ENCODE data around the gene DGKG. TPM values are rescaled to one million over a fixed set of nuclear protein-coding genes. Genes with fewer than 3 reads are reported as not detected.

DGKG gene
- polyA plus RNA-seq, 2 of the 4 experiments (the other 2 are of a cell fraction), result 11.5 to 13.3 TPM

GRCh38 chr3:186327912-186328487, 34.0 kb downstream of the DGKG start:
- no peak for TF ChIP-seq JUN (IDR thresholded peaks at IDR 0.05)
- TF ChIP-seq MAZ (IDR thresholded peaks at IDR 0.05; ENCODE audit: borderline replicate concordance, low read depth, low read length), result no peak
- ChIA-PET CTCF (interaction anchor here (1.4 kb wide), 1 partner anchor 212 kb away, joined by 3 read pairs; no protein-coding TSS in a partner anchor), POLR2A (no interaction called here)
- FAIRE-seq, result no peak
- no peaks in the 10 kb centered on the region for H3K4me1 ChIP-seq
- ATAC-seq, result no peak
- no peaks in the 10 kb centered on the region for H3K9me3 ChIP-seq
- WGBS (ENCODE audit: missing lambda C conversion rate), result 19% methylated on average over 2 of the region's 2 CpGs
- H3K4me2 ChIP-seq, result no peak overlapping the region
- H3K27ac ChIP-seq, result no peak overlapping the region
- no peak for DNase-seq (ENCODE audit: low read depth in 1 of 2, low spot score in 1 of 2)
- no peak overlapping the region for H3K4me3 ChIP-seq

GRCh38 chr3:186322761-186323160, 39.3 kb downstream of the DGKG start:
- Histone ChIP-seq H3K4me2 (no peak overlapping the region), H3K4me3 (no peak overlapping the region), H3K27ac (no peak overlapping the region), H3K4me1 (no peaks in the 10 kb centered on the region), H3K9me3 (no peaks in the 10 kb centered on the region)
- POLR2A ChIA-PET, result no interaction called here
- no peak for DNase-seq (ENCODE audit: low read depth in 1 of 2, low spot score in 1 of 2)
- ATAC-seq, result no peak
- WGBS (ENCODE audit: missing lambda C conversion rate), result 15% methylated on average over 5 of the region's 5 CpGs
- TF ChIP-seq ZSCAN20 (CRISPR knock-in tag; IDR thresholded peaks at IDR 0.05) (no peak), CHD2 (IDR thresholded peaks at IDR 0.05; ENCODE audit: low read length, partially characterized antibody) (no peak), SMC3 (IDR thresholded peaks at IDR 0.05) (no peak), RCOR1 (IDR thresholded peaks at IDR 0.05; ENCODE audit: low read depth, low read length) (no peak), MAZ (IDR thresholded peaks at IDR 0.05; ENCODE audit: borderline replicate concordance, low read depth, low read length) (no peak), JUNB (IDR thresholded peaks at IDR 0.05) (no peak), ZC3H11A (IDR thresholded peaks at IDR 0.05) (no peak), MAX (IDR thresholded peaks at IDR 0.05) (no peak), EHF (CRISPR knock-in tag; IDR thresholded peaks at IDR 0.05) (no peak), RNF2 (IDR thresholded peaks at IDR 0.05; ENCODE audit: borderline replicate concordance, low read depth) (no peak), USF2 (IDR thresholded peaks at IDR 0.05) (no peak), E2F6 (IDR thresholded peaks at IDR 0.05; ENCODE audit: borderline replicate concordance, low read depth) (no peak), HOXA7 (CRISPR knock-in tag; IDR thresholded peaks at IDR 0.05) (no peak), CEBPB (IDR thresholded peaks at IDR 0.05) (no peak)
- CTCF ChIA-PET, result interaction anchor here (1.5 kb wide), 1 partner anchor 218 kb away, joined by 4 read pairs; no protein-coding TSS in a partner anchor
- FAIRE-seq, result no peak

- DNase-seq (ENCODE audit: low read depth in 1 of 2, low spot score in 1 of 2), result no peak
- Histone ChIP-seq H3K4me2 (no peak overlapping the region), H3K27ac (no peak overlapping the region), H3K9me3 (no peaks in the 10 kb centered on the region), H3K4me1 (no peaks in the 10 kb centered on the region), H3K4me3 (no peak overlapping the region)
- 50% methylated on average over 3 of the region's 3 CpGs for WGBS (ENCODE audit: missing lambda C conversion rate)
- ChIA-PET POLR2A (no interaction called here), CTCF (interaction anchor here (1.5 kb wide), 1 partner anchor 219 kb away, joined by 4 read pairs; no protein-coding TSS in a partner anchor)
- FAIRE-seq, result no peak
- ATAC-seq, result no peak
- TF ChIP-seq ZC3H11A (IDR thresholded peaks at IDR 0.05) (no peak), CBX2 (IDR thresholded peaks at IDR 0.05; ENCODE audit: borderline replicate concordance, low read depth) (no peak), CEBPB (IDR thresholded peaks at IDR 0.05) (no peak), NFE2L2 (conservative IDR thresholded peaks at IDR 0.05; ENCODE audit: low read length) (no peak), RAD21 (conservative IDR thresholded peaks at IDR 0.05 in 1 of 2, IDR thresholded peaks at IDR 0.05 in 1 of 2) (no peak), HOXA7 (CRISPR knock-in tag; IDR thresholded peaks at IDR 0.05) (no peak), RNF2 (IDR thresholded peaks at IDR 0.05; ENCODE audit: borderline replicate concordance, low read depth) (no peak), FOXS1 (CRISPR knock-in tag; IDR thresholded peaks at IDR 0.05) (no peak), CBX8 (IDR thresholded peaks at IDR 0.05) (no peak), BCL3 (IDR thresholded peaks at IDR 0.05) (no peak), MAFK (IDR thresholded peaks at IDR 0.05; ENCODE audit: partially characterized antibody) (no peak), KDM5A (IDR thresholded peaks at IDR 0.05) (no peak), HOXB13 (CRISPR knock-in tag; IDR thresholded peaks at IDR 0.05; ENCODE audit: low read depth) (no peak), RFX5 (IDR thresholded peaks at IDR 0.05) (no peak)
Observed at GRCh38 chr3:186321746-186322145, 40.3 kb downstream of the DGKG start.

Data from A549 (cell line).